HG03060 (cell line): ENCODE data around the gene NPAS3.

ENCODE experiments used
- ATAC-seq: cut with Tn5 transposase; IDR thresholded peaks from one replicate; pipeline ENCODE4 v1.9.1; 2021; ENCODE audit warnings: low read depth, moderate number of reproducible peaks; ENCODE audit not compliant: unreplicated experiment

The NPAS3 gene

GRCh38 chr14:32938719-32939253, at the start of gene NPAS3:
Gene NPAS3, plus strand, starts transcription at chr14:32938879.
- no peak for ATAC-seq

GRCh38 chr14:32896979-32897697, 41.5 kb upstream of the NPAS3 start:
- ATAC-seq: no peak

- ATAC-seq: no peak
Measured at GRCh38 chr14:32897698-32898064, 41.0 kb upstream of the NPAS3 start.

- ATAC-seq: no peak
Measured at GRCh38 chr14:32898876-32899275, 39.8 kb upstream of the NPAS3 start.

- ATAC-seq: no peak
Measured at GRCh38 chr14:32900547-32900946, 38.1 kb upstream of the NPAS3 start.

- no peak for ATAC-seq
Measured at GRCh38 chr14:32905013-32905412, 33.7 kb upstream of the NPAS3 start.

- no peak for ATAC-seq
Measured at GRCh38 chr14:32906672-32907071, 32.0 kb upstream of the NPAS3 start.

- ATAC-seq: no peak
Measured at GRCh38 chr14:32908196-32909084, 30.2 kb upstream of the NPAS3 start.

- no peak for ATAC-seq
Measured at GRCh38 chr14:32913725-32914124, 25.0 kb upstream of the NPAS3 start.

GRCh38 chr14:32914391-32914790, 24.3 kb upstream of the NPAS3 start:
- no peak for ATAC-seq

GRCh38 chr14:32920696-32921276, 17.9 kb upstream of the NPAS3 start:
- no peak for ATAC-seq

- no peak for ATAC-seq
Measured at GRCh38 chr14:32925439-32925838, 13.2 kb upstream of the NPAS3 start.

GRCh38 chr14:32932302-32932913, 6.3 kb upstream of the NPAS3 start:
- no peak for ATAC-seq

- no peak for ATAC-seq
Measured at GRCh38 chr14:32932914-32933628, 5.6 kb upstream of the NPAS3 start.

- no peak for ATAC-seq
Measured at GRCh38 chr14:32933629-32934072, 5.0 kb upstream of the NPAS3 start.

- no peak for ATAC-seq
Measured at GRCh38 chr14:32934073-32934880, 4.4 kb upstream of the NPAS3 start.

GRCh38 chr14:32934881-32935633, 3.6 kb upstream of the NPAS3 start:
- ATAC-seq: no peak

- no peak for ATAC-seq
Measured at GRCh38 chr14:32939254-32940065, 781 bp downstream of the NPAS3 start.
